ENCODE results near the gene ARHGAP24.

DNA sequence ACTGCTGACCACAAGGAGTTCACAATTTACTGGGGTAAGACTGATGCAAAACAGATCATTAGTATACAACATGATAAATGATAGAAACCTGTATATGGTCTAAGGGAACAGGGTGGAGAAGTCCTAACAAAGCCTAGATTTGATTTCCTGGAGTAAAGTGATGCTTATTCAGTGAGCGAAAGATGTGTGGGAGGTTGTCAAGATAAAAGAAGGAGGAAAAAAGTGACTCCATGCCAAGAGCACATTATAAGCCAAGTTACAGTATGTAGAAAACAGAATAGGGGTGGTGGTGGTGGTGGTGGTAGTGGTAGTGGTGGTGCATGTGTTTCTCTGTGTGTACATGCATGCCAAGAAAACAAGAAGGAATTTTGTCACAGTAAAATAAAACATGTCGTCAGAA lies 559.7 kb downstream of the ARHGAP24 start:
- TF ChIP-seq, protein P1, sequence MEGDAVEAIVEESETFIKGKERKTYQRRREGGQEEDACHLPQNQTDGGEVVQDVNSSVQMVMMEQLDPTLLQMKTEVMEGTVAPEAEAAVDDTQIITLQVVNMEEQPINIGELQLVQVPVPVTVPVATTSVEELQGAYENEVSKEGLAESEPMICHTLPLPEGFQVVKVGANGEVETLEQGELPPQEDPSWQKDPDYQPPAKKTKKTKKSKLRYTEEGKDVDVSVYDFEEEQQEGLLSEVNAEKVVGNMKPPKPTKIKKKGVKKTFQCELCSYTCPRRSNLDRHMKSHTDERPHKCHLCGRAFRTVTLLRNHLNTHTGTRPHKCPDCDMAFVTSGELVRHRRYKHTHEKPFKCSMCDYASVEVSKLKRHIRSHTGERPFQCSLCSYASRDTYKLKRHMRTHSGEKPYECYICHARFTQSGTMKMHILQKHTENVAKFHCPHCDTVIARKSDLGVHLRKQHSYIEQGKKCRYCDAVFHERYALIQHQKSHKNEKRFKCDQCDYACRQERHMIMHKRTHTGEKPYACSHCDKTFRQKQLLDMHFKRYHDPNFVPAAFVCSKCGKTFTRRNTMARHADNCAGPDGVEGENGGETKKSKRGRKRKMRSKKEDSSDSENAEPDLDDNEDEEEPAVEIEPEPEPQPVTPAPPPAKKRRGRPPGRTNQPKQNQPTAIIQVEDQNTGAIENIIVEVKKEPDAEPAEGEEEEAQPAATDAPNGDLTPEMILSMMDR (IDR thresholded peaks at IDR 0.05): no peak
- no peak for TF ChIP-seq POLR2A (IDR thresholded peaks at IDR 0.05)
- no peak for TF ChIP-seq EP300 (IDR thresholded peaks at IDR 0.05)
